ENCODE measurements around the gene CNR2. TPM values are rescaled to one million over a fixed set of nuclear protein-coding genes. Genes with fewer than 3 reads are reported as not detected.
"Not testable (repeated sequence)": the region's sequence is repeated elsewhere in the genome, so short reads cannot be mapped to it uniquely, and the experiment has no call there.

Gene CNR2
- not detected in 2 replicates for total RNA-seq
- not detected for polyA plus RNA-seq (2012)

- DNase-seq (ENCODE audit: low read depth): no peak
Measured at GRCh38 chr1:23913212-23913880, at the start of gene CNR2. Gene CNR2, minus strand, starts transcription at chr1:23913362. Its CDS starts 37,745 bp downstream, at chr1:23875617.

DNA sequence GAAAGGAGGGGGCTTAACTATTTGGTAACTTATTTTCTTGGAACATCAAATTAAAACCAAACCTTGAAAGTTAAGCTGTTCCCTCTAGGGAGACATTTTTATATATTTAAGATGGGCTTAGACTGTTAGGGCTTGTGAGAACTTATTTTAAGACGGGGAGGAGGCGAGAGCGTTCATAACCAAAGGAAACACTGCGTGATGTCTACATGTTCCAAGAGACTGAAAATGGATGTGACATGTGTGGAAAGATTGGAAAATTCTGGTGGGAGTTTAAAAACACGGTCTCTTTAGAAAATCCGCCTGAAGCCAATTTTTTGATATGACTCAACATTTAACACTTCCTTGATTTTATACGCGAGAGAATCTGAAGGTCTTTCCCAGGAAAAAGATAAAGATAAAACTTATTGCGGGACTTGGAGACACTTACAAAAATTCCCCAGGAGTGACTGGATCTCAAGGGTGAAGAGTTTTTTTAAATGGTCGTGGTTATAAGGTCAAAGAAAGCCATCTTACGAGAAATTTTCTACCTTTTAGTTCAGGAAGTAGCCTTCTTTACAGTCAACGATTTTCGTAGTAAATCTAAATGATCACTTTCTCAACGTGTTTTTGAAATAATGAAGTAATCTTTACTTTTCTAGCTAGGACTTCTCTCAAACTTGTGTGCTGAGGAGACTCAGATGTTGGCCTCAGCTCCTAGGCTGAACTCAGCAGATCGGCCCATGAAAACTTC, 47.3 kb upstream of the CNR2 start:
- DNase-seq (ENCODE audit: low read depth): no peak

DNA sequence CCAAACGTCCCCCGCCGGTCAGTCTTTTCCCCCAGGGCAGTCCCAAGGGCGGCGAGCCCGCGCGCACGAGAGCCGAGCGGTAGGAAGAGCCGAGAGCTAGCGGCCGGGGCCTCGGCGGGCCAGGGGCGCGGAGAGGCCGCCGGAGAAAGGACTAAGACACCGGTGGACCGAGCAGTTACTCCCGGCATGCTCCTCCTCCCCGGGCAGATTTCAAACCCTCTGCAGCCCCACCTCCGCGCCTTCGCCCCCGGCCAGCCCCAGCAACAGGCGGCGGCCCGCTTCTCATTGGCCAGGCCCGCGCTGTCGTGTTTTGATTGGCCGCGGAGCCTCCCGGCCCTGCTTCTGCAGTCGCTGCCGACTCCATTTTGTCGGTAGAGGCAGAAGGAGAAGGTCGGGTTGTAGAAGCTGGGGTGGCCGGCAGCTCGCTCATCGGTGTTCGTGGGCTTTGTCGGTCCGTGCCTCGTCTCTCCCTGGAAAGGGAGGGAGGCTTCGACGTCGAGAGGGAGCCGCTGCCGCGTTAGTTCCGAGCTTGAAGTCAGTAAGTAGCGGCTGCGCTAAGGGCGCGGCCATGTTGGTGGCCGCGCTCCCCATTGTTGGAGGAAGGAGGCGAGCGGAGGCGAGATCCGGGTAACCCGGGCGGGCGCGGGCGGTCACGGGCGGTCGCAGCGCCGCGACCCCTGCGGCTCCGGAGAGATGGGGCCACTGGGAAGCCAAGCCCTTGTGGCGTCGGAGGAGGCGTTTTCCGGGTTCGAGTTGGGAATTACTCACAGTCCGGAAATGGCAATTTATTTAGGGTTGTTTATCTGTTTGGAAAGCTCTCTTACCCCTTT, 46.5 kb upstream of the CNR2 start, which contains the start of gene PNRC2:
Gene PNRC2 (plus strand): TSS at position 368 of the 830 bp plus-strand sequence. CDS start 1,630 bp downstream, outside the sequence.
- DNase-seq (ENCODE audit: low read depth): peak; percentile 97

DNA sequence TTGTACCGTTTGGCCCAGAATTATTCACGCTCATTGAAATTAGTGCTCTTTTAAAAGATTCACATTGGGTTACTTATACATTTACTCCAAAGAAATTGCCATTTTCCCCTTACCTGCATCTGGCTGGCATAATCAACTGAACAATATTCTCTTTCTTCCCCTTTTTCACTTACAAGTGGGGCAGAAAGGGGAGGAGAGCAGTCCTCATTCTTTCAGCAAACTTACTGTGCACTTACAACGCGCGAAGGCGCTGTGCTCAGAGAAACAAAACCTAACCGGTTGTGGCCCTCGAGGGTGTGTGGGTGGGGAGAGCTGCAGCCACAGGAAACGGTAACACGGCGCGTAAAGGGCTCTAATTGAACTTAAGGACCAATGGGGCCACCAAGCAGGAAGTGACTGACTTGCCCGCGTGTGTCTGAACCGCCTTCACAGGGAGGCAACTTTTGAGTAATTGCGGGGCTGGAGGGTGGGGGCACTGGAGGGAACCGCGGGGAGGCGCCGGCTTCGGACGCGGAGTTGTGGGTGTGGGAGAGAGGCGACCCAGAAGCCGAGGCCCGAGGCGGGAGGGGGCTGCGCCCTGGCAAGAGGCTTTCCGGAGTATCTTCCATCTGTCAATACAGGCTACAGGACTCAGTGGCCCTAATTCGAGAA, 45.8 kb upstream of the CNR2 start:
- peak; percentile 92 for DNase-seq (ENCODE audit: low read depth)

DNA sequence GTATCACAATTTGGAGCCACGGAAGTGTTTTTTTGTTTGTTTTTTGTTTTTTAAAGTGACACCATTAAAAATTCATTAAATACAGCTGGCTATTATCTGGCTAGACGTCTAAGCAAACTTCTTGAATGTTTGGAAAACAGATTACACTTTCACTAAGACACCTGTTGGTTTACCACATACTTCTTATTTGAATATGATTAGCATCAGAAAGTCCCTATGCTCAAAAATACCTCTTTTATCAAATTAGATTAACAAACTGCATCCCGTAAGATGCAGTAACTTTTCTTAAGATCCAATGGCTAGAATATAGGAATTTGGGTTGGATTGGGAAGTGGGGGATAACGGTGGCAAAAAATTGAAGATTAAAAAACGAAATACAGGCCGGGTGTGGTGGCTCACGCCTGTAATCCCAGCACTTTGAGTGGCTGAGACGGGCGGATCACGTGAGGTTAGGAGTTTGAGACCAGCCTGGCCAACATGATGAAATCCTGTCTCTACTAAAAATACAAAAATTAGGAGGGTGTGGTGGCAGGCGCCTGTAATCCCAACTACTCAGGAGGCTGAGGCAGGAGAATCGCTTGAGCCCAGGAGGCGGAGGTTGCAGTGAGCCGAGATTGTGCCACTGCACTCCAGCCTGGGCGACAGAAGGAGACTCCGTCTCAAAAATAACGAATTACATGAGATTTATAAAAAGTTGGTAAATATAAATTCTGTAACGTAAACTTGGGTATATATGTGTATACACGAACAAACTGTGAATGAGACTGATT, 45.1 kb upstream of the CNR2 start:
- not testable (repeated sequence) for DNase-seq (ENCODE audit: low read depth)

GRCh38 chr1:23957096-23957495, 43.9 kb upstream of the CNR2 start:
- no peak for DNase-seq (ENCODE audit: low read depth)

DNA sequence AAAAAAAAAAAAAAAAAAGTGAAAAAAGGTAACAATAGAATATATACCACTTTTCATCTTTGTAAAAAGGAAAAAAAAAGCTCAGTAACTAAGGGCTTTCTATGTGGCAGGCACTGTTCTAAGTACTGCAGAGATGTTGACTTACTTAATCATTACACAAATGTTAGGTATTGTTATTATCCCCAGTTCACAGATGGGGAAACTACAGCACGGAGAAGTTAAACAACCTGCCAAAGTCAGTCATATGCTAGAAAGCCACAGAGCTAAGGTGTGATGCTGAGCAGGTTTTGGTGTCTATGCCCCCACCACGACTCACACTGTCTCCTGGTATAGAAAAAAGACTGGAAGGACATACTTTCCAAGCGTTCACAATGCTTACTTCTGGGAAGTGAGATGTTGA, 39.9 kb upstream of the CNR2 start:
- DNase-seq (ENCODE audit: low read depth): no peak

GRCh38 chr1:23947366-23947765, 34.2 kb upstream of the CNR2 start:
- no peak for DNase-seq (ENCODE audit: low read depth)

GRCh38 chr1:23936481-23937176, 23.5 kb upstream of the CNR2 start:
- DNase-seq (ENCODE audit: low read depth): peak; percentile 9

DNA sequence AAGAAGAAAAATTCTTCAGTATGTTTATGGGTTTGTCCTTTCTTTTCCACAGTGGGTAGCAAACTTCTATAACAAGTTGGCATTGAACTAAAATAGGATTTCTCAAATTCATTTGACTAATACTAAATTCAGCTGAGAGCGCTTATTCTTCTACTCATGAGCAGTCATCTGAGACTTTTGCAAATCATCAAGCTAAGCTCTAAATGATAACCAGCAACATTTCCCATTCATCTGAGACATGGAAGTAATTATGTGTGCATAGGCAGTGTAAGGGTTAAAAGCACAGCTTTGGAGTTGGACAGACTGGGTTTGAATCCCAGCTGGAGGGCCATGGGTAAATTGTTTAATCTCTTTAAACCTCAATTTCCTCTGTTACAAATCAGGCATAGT, 18.3 kb upstream of the CNR2 start:
- no peak for DNase-seq (ENCODE audit: low read depth)

GRCh38 chr1:23930861-23931490, 17.8 kb upstream of the CNR2 start:
- DNase-seq (ENCODE audit: low read depth): no peak

GRCh38 chr1:23930270-23930669, 17.1 kb upstream of the CNR2 start:
- DNase-seq (ENCODE audit: low read depth): no peak

GRCh38 chr1:23928789-23929188, 15.6 kb upstream of the CNR2 start:
- DNase-seq (ENCODE audit: low read depth): no peak

- DNase-seq (ENCODE audit: low read depth): no peak
Measured at GRCh38 chr1:23927097-23927496, 13.9 kb upstream of the CNR2 start.

DNA sequence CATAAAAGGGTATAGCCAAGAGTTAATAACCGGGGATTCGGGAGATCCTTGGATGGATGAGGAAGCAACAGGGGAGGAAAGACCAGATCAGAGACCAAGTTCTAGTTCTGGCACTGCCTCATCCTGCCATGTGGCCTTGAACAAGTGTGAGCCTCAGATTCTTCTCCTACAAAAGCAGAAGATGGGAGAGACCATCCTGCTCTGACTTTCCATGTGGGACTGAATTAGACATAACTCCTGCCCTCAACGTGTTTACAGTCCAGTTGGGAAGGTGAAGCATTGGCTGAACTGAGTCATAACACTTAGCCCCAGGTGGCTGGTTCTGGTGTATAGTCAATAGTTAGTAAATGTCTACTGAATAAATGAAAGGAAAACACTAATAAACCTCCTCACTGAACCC, 12.1 kb upstream of the CNR2 start:
- no peak for DNase-seq (ENCODE audit: low read depth)

GRCh38 chr1:23924601-23925000, 11.4 kb upstream of the CNR2 start:
- no peak for DNase-seq (ENCODE audit: low read depth)

DNA sequence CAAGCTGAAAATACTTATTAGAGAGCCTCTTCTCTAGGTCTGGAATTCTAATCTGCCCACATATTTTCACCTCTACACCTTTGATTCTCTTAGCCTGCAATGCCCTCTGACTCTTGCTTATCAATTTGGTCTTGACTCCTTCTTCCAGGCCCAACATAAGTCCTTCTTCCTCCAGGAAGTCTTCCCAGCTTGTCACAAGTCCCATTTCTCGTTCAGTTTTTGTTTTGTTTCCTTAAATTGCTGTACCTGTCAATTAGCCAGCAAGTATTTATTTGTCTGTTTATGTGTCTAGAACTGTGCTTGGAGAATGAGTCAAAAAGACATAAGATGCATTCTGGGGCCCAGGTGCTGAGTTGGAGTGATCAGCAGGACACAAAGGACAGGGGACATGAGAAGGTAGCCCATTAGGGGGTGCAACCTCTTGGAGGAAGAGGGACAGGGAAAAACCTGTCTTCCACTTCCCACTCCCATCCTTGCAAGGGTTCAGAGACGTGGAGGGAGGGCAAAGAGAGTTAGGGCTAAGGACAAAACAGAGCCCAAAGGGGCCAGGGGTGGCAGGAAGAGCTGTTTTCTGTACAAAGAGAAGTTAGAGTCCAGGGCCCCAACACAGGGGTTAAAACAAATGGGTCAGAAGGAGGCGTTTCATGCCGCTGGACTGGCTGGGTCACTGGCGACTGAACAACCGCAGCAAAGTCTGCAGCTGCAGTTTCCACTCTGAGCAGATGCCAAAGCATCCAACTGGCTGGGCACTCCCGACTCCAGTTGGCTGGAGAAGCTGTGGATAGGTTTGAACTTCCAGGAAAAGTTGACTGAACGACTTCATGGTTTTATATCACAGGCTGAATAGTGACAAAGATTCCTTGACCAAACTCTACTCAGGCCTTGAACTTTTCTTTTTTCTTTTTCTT, 10.7 kb upstream of the CNR2 start:
- peak; percentile 74 for DNase-seq (ENCODE audit: low read depth)

DNA sequence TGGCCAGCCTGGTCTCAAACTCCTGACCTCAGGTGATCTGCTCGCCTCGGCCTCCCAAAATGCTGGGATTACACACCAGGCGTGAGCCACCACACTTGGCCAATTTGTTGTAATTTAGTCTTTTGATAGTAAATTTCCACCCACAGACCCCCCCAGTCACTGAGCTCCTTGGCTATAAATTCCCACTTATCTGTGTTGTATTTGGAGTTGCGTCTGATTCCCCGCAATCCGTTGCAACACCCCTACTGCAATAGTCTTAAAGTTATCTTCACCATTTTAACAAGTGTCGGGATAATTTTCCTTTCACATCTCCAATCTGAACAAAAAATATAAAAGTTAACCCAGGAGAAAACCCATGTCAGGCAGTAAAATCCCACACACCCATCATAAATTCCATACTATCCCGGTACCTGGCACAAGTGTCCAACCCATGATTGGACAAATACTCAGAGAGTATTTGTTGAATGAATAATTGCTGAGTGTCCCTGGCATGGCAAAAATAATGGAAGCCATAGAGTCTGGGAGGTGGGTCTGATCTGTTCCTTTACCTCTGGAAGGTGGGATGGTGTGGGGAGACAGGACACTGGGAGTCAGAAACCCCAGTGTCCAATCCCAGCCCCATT, 9.3 kb upstream of the CNR2 start:
- DNase-seq (ENCODE audit: low read depth): no peak

All from myocyte (in vitro differentiated cells).